Measurements from ENCODE around the gene MTHFR. TPM values are rescaled to one million over a fixed set of nuclear protein-coding genes. Genes with fewer than 3 reads are reported as not detected.

The MTHFR gene
- total and polyA plus RNA-seq, 2 of the 8 experiments (the other 6 are each of a cell fraction or from before 2014, with no cell fraction given), result 8.7 to 18.5 TPM

DNA sequence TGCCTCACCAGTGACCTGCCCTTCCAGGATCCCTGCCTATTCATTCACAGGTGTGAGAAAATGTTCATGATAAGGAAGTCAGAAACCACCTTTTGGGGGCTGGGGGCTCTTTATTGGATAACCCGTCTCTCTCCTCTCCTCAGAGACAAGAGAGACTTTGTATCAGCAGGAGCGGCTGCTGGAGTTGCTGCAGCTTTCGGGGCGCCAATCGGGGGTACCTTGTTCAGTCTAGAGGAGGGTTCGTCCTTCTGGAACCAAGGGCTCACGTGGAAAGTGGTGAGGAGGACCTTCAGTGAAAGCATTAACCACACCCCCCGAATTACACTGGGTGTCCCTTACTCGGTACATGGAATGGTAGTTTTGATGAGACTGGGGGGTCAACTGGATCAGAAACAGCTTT lies 21.2 kb upstream of the MTHFR start (continued):
- TF ChIP-seq, protein P1, sequence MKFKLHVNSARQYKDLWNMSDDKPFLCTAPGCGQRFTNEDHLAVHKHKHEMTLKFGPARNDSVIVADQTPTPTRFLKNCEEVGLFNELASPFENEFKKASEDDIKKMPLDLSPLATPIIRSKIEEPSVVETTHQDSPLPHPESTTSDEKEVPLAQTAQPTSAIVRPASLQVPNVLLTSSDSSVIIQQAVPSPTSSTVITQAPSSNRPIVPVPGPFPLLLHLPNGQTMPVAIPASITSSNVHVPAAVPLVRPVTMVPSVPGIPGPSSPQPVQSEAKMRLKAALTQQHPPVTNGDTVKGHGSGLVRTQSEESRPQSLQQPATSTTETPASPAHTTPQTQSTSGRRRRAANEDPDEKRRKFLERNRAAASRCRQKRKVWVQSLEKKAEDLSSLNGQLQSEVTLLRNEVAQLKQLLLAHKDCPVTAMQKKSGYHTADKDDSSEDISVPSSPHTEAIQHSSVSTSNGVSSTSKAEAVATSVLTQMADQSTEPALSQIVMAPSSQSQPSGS (IDR thresholded peaks at IDR 0.05; ENCODE audit: low read length), result no peak
- no peak for TF ChIP-seq JUN (IDR thresholded peaks at IDR 0.05; ENCODE audit: low read depth, low read length)
- no peak for TF ChIP-seq MAFK (IDR thresholded peaks at IDR 0.05; ENCODE audit: low read depth, low read length)
- no peak for TF ChIP-seq POLR2AphosphoS5 (IDR thresholded peaks at IDR 0.05; ENCODE audit: low read depth, low read length)
- no peak for TF ChIP-seq SP4 (IDR thresholded peaks at IDR 0.05; ENCODE audit: low read length)

Measured in H1 (cell line).